Lung (tissue), 12 donors: ENCODE measurements around the gene KCP. TPM values are rescaled to one million over a fixed set of nuclear protein-coding genes. Genes with fewer than 3 reads are reported as not detected.
A peak's percentile ranks its signal among the peaks of the same experiment; 100 is the strongest.

Experiments used
- ATAC-seq: fragments of 200-7000 bp; cut with Tn5 transposase; one replicate; pipeline ENCODE4 v1.9.1; 2020; ENCODE audit warnings: moderate number of reproducible peaks; ENCODE audit not compliant: insufficient read depth, low FRiP score
- DNase-seq, 3 donors: peaks; one replicate each; pipeline ENCODE4 v3.0.0-alpha.2; 2013 to 2017
- H3K27ac ChIP-seq, 2 donors: one replicate each; pipeline ENCODE4 v1.5.1; 2013; ENCODE audit warnings: mild to moderate bottlenecking in 2 of 2, moderate library complexity in 2 of 2, control low read depth in 1 of 2, inconsistent platforms in 1 of 2, low read depth in 1 of 2, low read length in 1 of 2
- H3K27me3 ChIP-seq, 3 donors: one replicate each; pipeline ENCODE4 v1.5.1; 2013; ENCODE audit warnings: low read length in 2 of 3; ENCODE audit not compliant: control insufficient read depth in 3 of 3, insufficient read depth in 3 of 3
- H3K36me3 ChIP-seq, 4 donors: one replicate each; pipeline ENCODE4 v1.5.1; 2013; ENCODE audit warnings: low read length in 4 of 4, mild to moderate bottlenecking in 1 of 4, moderate library complexity in 1 of 4; ENCODE audit not compliant: control insufficient read depth in 4 of 4, insufficient read depth in 4 of 4
- H3K4me1 ChIP-seq, 5 donors: one replicate each; pipeline ENCODE4 v1.5.1; 2013; ENCODE audit warnings: low read length in 5 of 5, mild to moderate bottlenecking in 2 of 5, moderate library complexity in 1 of 5; ENCODE audit not compliant: control insufficient read depth in 5 of 5, insufficient read depth in 5 of 5
- H3K4me3 ChIP-seq: one replicate; pipeline ENCODE4 v1.5.1; 2013; ENCODE audit warnings: mild to moderate bottlenecking, control low read depth, moderate library complexity
- H3K9ac ChIP-seq, 2 donors: one replicate each; pipeline ENCODE4 v1.5.1; 2013; ENCODE audit warnings: low read length in 2 of 2, control low read depth in 1 of 2; ENCODE audit not compliant: insufficient read depth in 1 of 2
- H3K9me3 ChIP-seq, 4 donors: one replicate each; pipeline ENCODE4 v1.5.1; 2013; ENCODE audit warnings: low read length in 3 of 4, mild to moderate bottlenecking in 1 of 4, moderate library complexity in 1 of 4; ENCODE audit not compliant: control insufficient read depth in 4 of 4, insufficient read depth in 3 of 4
- CTCF ChIP-seq: IDR thresholded peaks from 2 replicates; pipeline ENCODE4 v1.5.1; 2012; ENCODE audit warnings: mild to moderate bottlenecking; ENCODE audit errors: control extremely low read depth, extremely low read depth
- WGBS, 2 donors: extraction: QIAGEN DNeasy Blood & Tissue Kit; methylation state at CpG; one replicate each; pipeline ENCODE4 v1.1.7; 2013; 5-methylcytosine and 5-hydroxymethylcytosine counted together
- polyA plus RNA-seq, 2 donors: library from polyadenylated mRNA; stranded (reverse); fragments of 200-250 nt; gene quantifications; one replicate each; pipeline ENCODE4 v1.2.1, GENCODE V29; 2013
- total RNA-seq, 2 donors: library from RNA; depleted of rRNA in 1 of 2; stranded (reverse); fragments of >200 nt in 1 of 2; gene quantifications; one replicate each; pipeline ENCODE4 v1.2.1, GENCODE V29; 2014 to 2021
- donor health status: control.
- donor health status: control.
- donor health status: Bipolar disorder and iron deficiency.
- donor health status: healthy.
- donor health status: DM: yes; HTN: yes; CAD: no.

Gene KCP
- total and polyA plus RNA-seq, 4 donors: 0.22 to 3.9 (median 0.56) TPM

DNA sequence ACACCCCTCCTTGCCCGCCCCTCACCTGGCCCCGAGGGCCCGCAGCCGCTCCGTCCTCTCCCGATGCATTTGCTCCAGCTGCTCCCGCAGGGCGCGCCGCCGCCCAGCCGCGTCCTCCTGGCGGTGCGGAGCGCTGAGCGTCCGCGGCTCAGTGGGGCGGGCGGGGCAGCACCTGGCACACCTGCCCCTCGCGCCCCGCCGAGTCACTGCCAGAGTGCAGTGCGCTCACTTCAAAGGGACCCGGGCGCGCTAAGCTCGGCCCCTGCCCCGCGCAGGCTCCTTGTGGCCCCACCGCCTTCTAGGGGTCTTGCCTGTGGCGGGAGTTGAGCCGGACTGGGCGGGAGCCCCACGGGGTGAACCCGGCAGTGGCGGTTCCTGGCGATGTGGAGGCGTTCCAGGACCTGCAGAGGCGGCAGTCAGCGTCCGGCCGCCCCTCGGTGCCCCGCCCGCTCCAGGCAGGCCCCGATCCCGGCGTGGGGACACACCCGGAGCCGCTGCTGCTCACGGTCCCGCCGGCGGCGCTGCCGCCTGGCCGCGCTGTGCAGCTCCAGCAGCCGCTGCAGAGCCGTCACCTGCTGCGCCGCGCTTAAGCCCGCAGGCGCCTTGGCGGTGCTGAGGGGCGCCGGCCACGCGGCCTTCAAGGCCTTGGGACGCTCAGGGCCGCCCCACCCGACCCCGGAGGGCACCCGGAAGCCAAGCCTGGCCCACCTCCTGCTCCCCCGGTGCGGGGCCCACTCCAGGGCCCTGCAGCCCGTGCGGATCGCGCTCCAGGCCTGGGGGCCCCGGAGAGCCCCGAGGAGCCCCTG lies 41.2 kb downstream of the KCP start:
- peak overlapping the region; percentile 34 for H3K4me3 ChIP-seq
- ATAC-seq (peak; percentile 59), DNase-seq (peak; percentile 45 to 69 (median 55))
- H3K9ac ChIP-seq: no peak overlapping the region
- no peaks in the 10 kb centered on the region for H3K9me3 ChIP-seq
- peaks cover 0 to 16% (median 0%) of the 10 kb centered on the region in 5 donors for H3K4me1 ChIP-seq
- TF ChIP-seq CTCF: no peak
- WGBS, 2 donors: 0 to 1% methylated on average over 54 to 86 of the region's 86 CpGs
- peaks cover 0 to 15% (median 11%) of the 10 kb centered on the region in 4 donors for H3K36me3 ChIP-seq
- peaks cover 0 to 8% (median 5%) of the 10 kb centered on the region in 3 donors for H3K27me3 ChIP-seq
- H3K27ac ChIP-seq: no peak overlapping the region

DNA sequence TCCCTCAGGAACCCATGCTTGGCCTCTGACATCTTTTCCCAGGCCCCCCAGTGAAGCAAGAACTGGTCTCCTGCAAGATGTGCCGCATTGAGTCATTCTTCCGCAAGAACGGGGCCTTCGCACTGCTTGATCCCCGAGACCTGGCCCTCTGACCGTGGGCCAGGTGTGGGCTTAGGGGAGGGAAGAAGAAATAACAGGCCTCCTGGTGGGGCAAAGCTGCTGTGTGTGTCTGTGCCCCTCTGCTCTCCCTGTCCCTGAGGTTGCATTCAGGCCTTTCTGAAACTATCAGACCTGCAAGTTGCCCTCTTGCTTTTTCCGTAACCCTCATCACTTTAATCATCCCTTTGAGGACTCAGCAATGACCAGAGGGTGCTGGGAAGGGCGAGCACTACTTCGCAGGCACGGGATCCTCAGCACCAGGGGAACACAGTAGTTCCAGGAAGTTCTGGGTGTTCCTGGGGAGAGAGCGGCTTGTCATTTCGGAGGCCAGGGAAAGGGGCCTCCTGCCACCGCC lies 41.8 kb downstream of the KCP start:
- WGBS, 2 donors: 41 to 50% methylated on average over 13 of the region's 13 CpGs
- Histone ChIP-seq H3K36me3 (peaks cover 0 to 15% (median 11%) of the 10 kb centered on the region in 4 donors), H3K4me3 (no peak overlapping the region), H3K9me3 (no peaks in the 10 kb centered on the region), H3K27me3 (peaks cover 0 to 8% (median 5%) of the 10 kb centered on the region in 3 donors), H3K4me1 (peaks cover 0 to 19% (median 1%) of the 10 kb centered on the region in 5 donors), H3K9ac (no peak overlapping the region), H3K27ac (no peak overlapping the region)
- TF ChIP-seq CTCF: no peak
- DNase-seq (no peak), ATAC-seq (no peak)

DNA sequence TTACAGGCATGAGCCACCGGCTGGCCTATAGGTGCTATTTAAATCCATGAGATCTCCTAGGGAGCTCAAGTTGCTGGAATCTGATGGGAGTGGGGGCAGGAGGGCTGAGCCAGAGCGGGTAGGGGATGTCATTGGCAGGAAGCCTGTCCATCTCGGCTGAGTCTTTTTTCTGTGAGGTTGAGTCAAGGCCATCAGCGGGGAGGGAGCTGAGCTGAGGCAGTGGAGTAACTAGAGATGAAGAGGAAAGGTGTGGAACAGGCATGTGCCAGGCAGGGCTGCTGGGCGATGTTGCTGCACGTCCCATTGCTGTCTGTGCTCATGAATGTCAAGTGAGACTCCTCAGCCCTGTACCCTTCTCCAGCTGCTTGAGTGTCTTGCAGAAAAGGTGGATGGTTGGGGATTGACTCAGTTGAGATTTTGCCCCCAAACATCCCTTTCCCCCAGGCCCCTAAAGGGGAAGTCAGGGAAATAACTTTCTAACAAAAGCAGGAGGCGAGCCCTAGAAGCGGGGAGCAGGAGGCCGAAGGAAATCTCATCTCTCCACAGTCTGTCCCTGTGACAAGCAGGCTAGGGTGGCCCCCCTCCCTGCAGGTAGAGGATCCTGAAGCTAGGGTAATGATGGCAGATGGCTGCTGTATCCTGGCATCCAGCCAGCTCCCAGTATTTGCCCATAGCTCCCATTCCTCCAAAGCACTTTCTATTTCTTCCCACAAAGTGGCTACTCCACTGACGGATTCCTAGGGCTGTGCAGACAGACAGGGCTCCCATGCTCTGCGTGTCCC lies 42.5 kb downstream of the KCP start:
- no peak overlapping the region for H3K27ac ChIP-seq
- peaks cover 0 to 24% (median 3%) of the 10 kb centered on the region in 5 donors for H3K4me1 ChIP-seq
- H3K27me3 ChIP-seq: peaks cover 0 to 8% (median 5%) of the 10 kb centered on the region in 3 donors
- peaks cover 0 to 15% (median 11%) of the 10 kb centered on the region in 4 donors for H3K36me3 ChIP-seq
- ATAC-seq: no peak
- WGBS, 2 donors: 82 to 83% methylated on average over 11 of the region's 11 CpGs
- H3K9me3 ChIP-seq: no peaks in the 10 kb centered on the region
- H3K9ac ChIP-seq: no peak overlapping the region
- peak in 1 of 3 donors; percentile 32 for DNase-seq
- no peak overlapping the region for H3K4me3 ChIP-seq
- TF ChIP-seq CTCF: no peak
